Pancreas (tissue), 10 donors: Measurements from ENCODE around the gene ICAM4. TPM values are rescaled to one million over a fixed set of nuclear protein-coding genes. Genes with fewer than 3 reads are reported as not detected.

ENCODE experiments used
- ATAC-seq, 4 donors: fragments of 200-7000 bp; cut with Tn5 transposase; one replicate each; pipeline versions ENCODE4 v1.8.0 to v1.9.1; 2020; ENCODE audit warnings: mild to moderate bottlenecking in 4 of 4, moderate library complexity in 4 of 4
- DNase-seq, 6 donors: peaks; one replicate each; pipeline ENCODE4 v3.0.0-alpha.2; 2020
- FAIRE-seq: peaks from 2 replicates; lab custom pipeline; 2012; peaks lifted over from hg19 to GRCh38; lab: Jason Lieb, UNC
- H3K27ac ChIP-seq, 4 donors: fragments of 200-600 bp; sonication (generic); 1 replicate in 3 of 4; 2 replicates in 1 of 4; pipeline versions ENCODE4 v1.5.0 to v1.8.0; 2020
- H3K27me3 ChIP-seq, 4 donors: fragments of 200-600 bp; one replicate each; pipeline ENCODE4 v1.8.0; 2021
- H3K36me3 ChIP-seq, 3 donors: fragments of 200-600 bp; sonication (generic) in 1 of 3; one replicate each; pipeline versions ENCODE4 v1.5.0 to v1.8.0; 2020 to 2021
- H3K4me1 ChIP-seq, 3 donors: fragments of 200-600 bp; one replicate each; pipeline ENCODE4 v1.8.0; 2021
- H3K4me3 ChIP-seq, 4 donors: fragments of 200-600 bp; sonication (generic) in 2 of 4; one replicate each; pipeline versions ENCODE4 v1.5.0 to v1.8.0; 2020 to 2021
- H3K9me3 ChIP-seq, 4 donors: fragments of 200-600 bp; one replicate each; pipeline ENCODE4 v1.8.0; 2021
- whole genome bisulfite sequencing, 2 donors: extraction: QIAGEN DNeasy Blood & Tissue Kit; methylation state at CpG; one replicate each; pipeline ENCODE4 v1.1.7; 2013; 5-methylcytosine and 5-hydroxymethylcytosine counted together
- intact Hi-C, 3 donors: fragments of 100-400 bp; cut with DNase I; formaldehyde crosslinking; loops; one replicate each; pipeline versions ENCODE4 v1.11.1 to v1.14.2; 2022
- polyA plus RNA-seq, 2 donors: library from polyadenylated mRNA; stranded (reverse); fragments of 200-250 nt; gene quantifications; one replicate each; pipeline ENCODE4 v1.2.3, GENCODE V29; 2013
- total RNA-seq, 6 donors: library from RNA; stranded (reverse); fragmentation: NEBNext Ultra II Directional in 4 of 6; extraction: Animal tissue kit (Norgen Biotek cat#: 25700) in 4 of 6; gene quantifications; one replicate each; pipeline versions ENCODE4 v1.2.1 to v1.2.4, GENCODE V29; 2021 to 2023
- TF ChIP-seq, protein P1 (sequence below), 4 donors: fragments of 200-600 bp; sonication (generic) in 3 of 4; IDR thresholded peaks; one replicate each; pipeline versions ENCODE4 v1.5.0 to v1.8.0; 2021; ENCODE audit warnings: antibody characterized with exemption in 4 of 4
- donor health status: healthy with polysubstance abuse.
- donor health status: DM: no; HTN: no; CAD: no; lungs with moderate emphysema.
- donor health status: DM: no; HTN: no; CAD: no.
- donor health status: control.
- donor health status: control.
- donor health status: Bipolar disorder and iron deficiency.
- donor health status: DM: yes; HTN: yes; CAD: no.
- donor health status: DM: no; HTN: no; CAD: no.
- donor health status: DM: no; HTN: no; CAD: no.
- donor health status: DM: yes; HTN: yes; CAD: no.

Gene ICAM4
- total and polyA plus RNA-seq, 8 donors = 0.13 to 0.56 (median 0.21) TPM; not detected in 2

- 25 to 26% methylated on average over 8 of the region's 8 CpGs for WGBS, 2 donors
These were observed 34.0 kb upstream of the ICAM4 start for GRCh38 chr19:10252707-10253106.

DNA sequence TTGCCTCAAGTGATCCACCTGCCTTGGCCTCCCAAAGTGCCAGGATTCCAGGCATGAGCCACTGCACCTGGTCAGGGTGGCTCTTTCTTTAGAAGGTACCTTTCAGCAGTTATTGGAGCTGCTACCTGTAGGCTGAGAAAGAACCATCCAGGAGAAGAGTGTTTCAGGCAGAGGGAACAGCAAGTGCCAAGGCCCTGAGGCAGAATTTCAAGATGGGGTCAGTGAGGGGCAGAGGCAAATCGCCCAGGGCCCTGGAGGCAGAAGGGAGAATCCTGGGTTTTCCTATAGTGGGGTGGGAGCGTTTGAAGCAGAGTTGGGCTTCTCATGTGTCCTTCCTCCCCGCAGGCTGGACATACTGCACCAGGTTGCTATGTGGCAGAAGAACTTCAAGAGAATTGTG, 32.5 kb upstream of the ICAM4 start:
- TF ChIP-seq, protein P1, sequence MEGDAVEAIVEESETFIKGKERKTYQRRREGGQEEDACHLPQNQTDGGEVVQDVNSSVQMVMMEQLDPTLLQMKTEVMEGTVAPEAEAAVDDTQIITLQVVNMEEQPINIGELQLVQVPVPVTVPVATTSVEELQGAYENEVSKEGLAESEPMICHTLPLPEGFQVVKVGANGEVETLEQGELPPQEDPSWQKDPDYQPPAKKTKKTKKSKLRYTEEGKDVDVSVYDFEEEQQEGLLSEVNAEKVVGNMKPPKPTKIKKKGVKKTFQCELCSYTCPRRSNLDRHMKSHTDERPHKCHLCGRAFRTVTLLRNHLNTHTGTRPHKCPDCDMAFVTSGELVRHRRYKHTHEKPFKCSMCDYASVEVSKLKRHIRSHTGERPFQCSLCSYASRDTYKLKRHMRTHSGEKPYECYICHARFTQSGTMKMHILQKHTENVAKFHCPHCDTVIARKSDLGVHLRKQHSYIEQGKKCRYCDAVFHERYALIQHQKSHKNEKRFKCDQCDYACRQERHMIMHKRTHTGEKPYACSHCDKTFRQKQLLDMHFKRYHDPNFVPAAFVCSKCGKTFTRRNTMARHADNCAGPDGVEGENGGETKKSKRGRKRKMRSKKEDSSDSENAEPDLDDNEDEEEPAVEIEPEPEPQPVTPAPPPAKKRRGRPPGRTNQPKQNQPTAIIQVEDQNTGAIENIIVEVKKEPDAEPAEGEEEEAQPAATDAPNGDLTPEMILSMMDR (IDR thresholded peaks at IDR 0.05) = no peak

More at GRCh38 chr19:10252707-10253106, 34.0 kb upstream of the ICAM4 start:
- ATAC-seq (no peak), DNase-seq (no peak), FAIRE-seq (no peak)
- TF ChIP-seq, protein P1 (IDR thresholded peaks at IDR 0.05) = no peak
- peak overlapping the region in 3 of 4 donors; percentile 34 to 68 (median 47) for H3K27ac ChIP-seq
- no peaks in the 10 kb centered on the region for H3K9me3 ChIP-seq
- intact Hi-C loops = no loop called here
- H3K4me1 ChIP-seq = peaks cover 0 to 4% (median 3%) of the 10 kb centered on the region in 3 donors
- H3K36me3 ChIP-seq = peaks cover 0 to 5% (median 0%) of the 10 kb centered on the region in 3 donors
- peak overlapping the region; percentile 52 to 99 (median 72) for H3K4me3 ChIP-seq
- no peaks in the 10 kb centered on the region for H3K27me3 ChIP-seq

DNA sequence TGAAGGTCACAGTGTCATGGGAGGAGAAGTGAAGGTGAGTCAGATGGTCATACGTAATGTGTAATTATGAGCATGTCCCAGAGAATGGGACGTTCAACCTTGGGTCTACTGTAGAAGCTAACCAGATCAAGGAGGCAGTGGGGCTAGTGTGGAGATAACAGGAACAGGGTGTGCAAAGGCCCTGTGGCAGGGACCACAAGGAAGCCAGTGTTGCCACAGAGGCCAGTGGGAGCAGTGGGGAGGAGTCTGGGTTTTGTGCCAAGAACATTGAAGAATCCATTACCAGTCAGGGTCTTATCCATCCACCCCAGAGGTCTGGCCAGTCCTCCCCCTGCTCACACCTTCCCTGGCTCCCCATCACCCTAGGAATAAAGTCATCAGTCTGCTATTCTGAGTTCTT, 31.4 kb upstream of the ICAM4 start:
- ATAC-seq = no peak
- 76 to 94% methylated on average over 2 of the region's 2 CpGs for WGBS, 2 donors
- Histone ChIP-seq H3K4me3 (no peak overlapping the region), H3K27me3 (no peaks in the 10 kb centered on the region), H3K27ac (no peak overlapping the region), H3K4me1 (peaks cover 0 to 4% (median 3%) of the 10 kb centered on the region in 3 donors), H3K36me3 (peaks cover 0 to 5% (median 4%) of the 10 kb centered on the region in 3 donors), H3K9me3 (no peaks in the 10 kb centered on the region)
- FAIRE-seq = no peak
- no peak for DNase-seq
- intact Hi-C loops = loop anchor here in 1 of 3 donors (5.0 kb wide), 1 partner anchor 323 kb away; no protein-coding TSS in a partner anchor
- TF ChIP-seq, protein P1 (IDR thresholded peaks at IDR 0.05) = no peak

More for the DNA sequence above, 32.5 kb upstream of the ICAM4 start:
- ATAC-seq (no peak), FAIRE-seq (no peak), DNase-seq (no peak)
- Histone ChIP-seq H3K27me3 (no peaks in the 10 kb centered on the region), H3K9me3 (no peaks in the 10 kb centered on the region), H3K4me3 (no peak overlapping the region), H3K4me1 (peaks cover 0 to 4% (median 3%) of the 10 kb centered on the region in 3 donors), H3K36me3 (peaks cover 0 to 5% (median 4%) of the 10 kb centered on the region in 3 donors), H3K27ac (no peak overlapping the region)
- intact Hi-C loops = no loop called here
- 93% methylated on average over 3 of the region's 3 CpGs for WGBS, 2 donors

DNA sequence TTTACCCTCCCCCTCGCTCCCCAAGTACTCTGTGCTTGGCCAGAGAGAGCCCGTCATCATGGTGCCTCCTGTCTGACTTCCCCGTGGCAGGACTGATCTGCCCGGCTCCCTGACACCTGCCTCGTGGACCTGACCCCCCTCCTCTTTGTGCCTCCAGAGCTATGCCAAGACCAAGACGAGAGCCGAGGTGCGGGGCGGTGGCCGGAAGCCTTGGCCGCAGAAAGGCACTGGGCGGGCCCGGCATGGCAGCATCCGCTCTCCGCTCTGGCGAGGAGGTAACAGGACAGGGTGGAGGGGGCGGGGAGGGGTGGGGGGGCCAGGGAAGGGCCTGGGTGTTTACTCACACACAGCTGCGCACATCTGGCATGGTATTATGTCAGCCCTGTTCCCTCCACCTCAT, 30.2 kb upstream of the ICAM4 start:
- 86 to 96% methylated on average over 18 of the region's 18 CpGs for WGBS, 2 donors
- H3K36me3 ChIP-seq = peaks cover 0 to 5% (median 4%) of the 10 kb centered on the region in 3 donors
- no peak for FAIRE-seq

More for the DNA sequence above, 30.2 kb upstream of the ICAM4 start:
- no peaks in the 10 kb centered on the region for H3K27me3 ChIP-seq
- TF ChIP-seq, protein P1 (IDR thresholded peaks at IDR 0.05) = no peak
- ATAC-seq (no peak), DNase-seq (no peak)
- no peaks in the 10 kb centered on the region for H3K9me3 ChIP-seq
- H3K4me1 ChIP-seq = peaks cover 0 to 4% (median 3%) of the 10 kb centered on the region in 3 donors
- H3K4me3 ChIP-seq = no peak overlapping the region
- no peak overlapping the region for H3K27ac ChIP-seq
- intact Hi-C loops = loop anchor here in 1 of 3 donors (5.0 kb wide), 1 partner anchor 324 kb away; no protein-coding TSS in a partner anchor
